GM10248 (cell line): ENCODE measurements around the gene CCDC63.

Experiments
- CTCF ChIA-PET: fragments of 300-600 bp; sonication (Branson Sonifier 250); formaldehyde crosslinking; extraction: SDS; loops from one replicate; lab custom pipeline; 2021; ENCODE audit warnings: antibody characterized with exemption; lab: Yijun Ruan, JAX
- POLR2A ChIA-PET: fragments of 350-650 bp; sonication (Branson Sonifier 250); formaldehyde crosslinking; extraction: SDS; loops from one replicate; lab custom pipeline; 2020; ENCODE audit warnings: antibody characterized with exemption; lab: Yijun Ruan, JAX
- DNase-seq: peaks from one replicate; pipeline ENCODE4 v3.0.0; 2012; ENCODE audit errors: extremely low spot score
- CTCF ChIP-seq: IDR thresholded peaks from 2 replicates; pipeline ENCODE4 v1.5.1; 2012; ENCODE audit warnings: mild to moderate bottlenecking, low read depth; ENCODE audit errors: extremely low read depth, missing control alignments, control extremely low read depth

Gene CCDC63

GRCh38 chr12:110819646-110820045 lies 27.1 kb upstream of the CCDC63 start:
- TF ChIP-seq CTCF = no peak
- ChIA-PET CTCF (no interaction called here), POLR2A (no interaction called here)
- DNase-seq = no peak

- no peak for TF ChIP-seq CTCF
- CTCF ChIA-PET = interaction anchor here (1.0 to 1.9 kb wide), 7 partner anchors 11 to 220 kb away, joined by 3 to 8 read pairs (median 4); no protein-coding TSS in a partner anchor
- no peak for DNase-seq
- POLR2A ChIA-PET = no interaction called here
These were observed 24.9 kb upstream of the CCDC63 start for GRCh38 chr12:110821917-110822316.

- no peak for TF ChIP-seq CTCF
- DNase-seq = no peak
- POLR2A ChIA-PET = no interaction called here
- CTCF ChIA-PET = interaction anchor here (1.1 to 1.9 kb wide), 5 partner anchors 10 to 221 kb away, joined by 4 to 8 read pairs (median 5); no protein-coding TSS in a partner anchor
These were observed 23.9 kb upstream of the CCDC63 start for GRCh38 chr12:110822821-110823415.

GRCh38 chr12:110824342-110824741 lies 22.4 kb upstream of the CCDC63 start:
- ChIA-PET CTCF (interaction anchor here (2.4 to 4.6 kb wide), 2 partner anchors 9 to 120 kb away, joined by 12 to 27 read pairs; no protein-coding TSS in a partner anchor), POLR2A (no interaction called here)
- TF ChIP-seq CTCF = no peak
- DNase-seq = no peak

GRCh38 chr12:110825530-110825929 lies 21.3 kb upstream of the CCDC63 start:
- DNase-seq = no peak
- TF ChIP-seq CTCF = no peak
- POLR2A ChIA-PET = no interaction called here
- CTCF ChIA-PET = interaction anchor here (0.8 to 4.6 kb wide), 12 partner anchors 10 to 394 kb away, joined by 3 to 27 read pairs (median 4); partner anchors contain the start of gene ARPC3

- peak; percentile 85 for DNase-seq
- ChIA-PET POLR2A (no interaction called here), CTCF (interaction anchor here (0.6 to 4.6 kb wide), 30 partner anchors 11 to 395 kb away, joined by 3 to 27 read pairs (median 3); partner anchors contain the start of genes ARPC3, CCDC63, FAM216A and GPN3)
- peak; percentile 61 for TF ChIP-seq CTCF
These were observed 20.1 kb upstream of the CCDC63 start for GRCh38 chr12:110826592-110827200.
